LoVo (cell line): ENCODE measurements around the gene PPFIA3.

Experiments used
- DNase-seq: peaks from one replicate; pipeline ENCODE4 v3.0.0-alpha.2; 2016; ENCODE audit warnings: low spot score

The PPFIA3 gene

GRCh38 chr19:49182848-49183375, 63.6 kb downstream of the PPFIA3 start:
- DNase-seq = no peak

- no peak for DNase-seq
These were observed 66.8 kb downstream of the PPFIA3 start for GRCh38 chr19:49186108-49186507.

GRCh38 chr19:49188626-49189200, 69.4 kb downstream of the PPFIA3 start:
- no peak for DNase-seq

GRCh38 chr19:49189259-49189658, 69.9 kb downstream of the PPFIA3 start:
- DNase-seq = no peak

- no peak for DNase-seq
These were observed 71.4 kb downstream of the PPFIA3 start for GRCh38 chr19:49190781-49191180.

GRCh38 chr19:49193822-49194394, 74.6 kb downstream of the PPFIA3 start:
- DNase-seq = no peak

- no peak for DNase-seq
These were observed 75.1 kb downstream of the PPFIA3 start for GRCh38 chr19:49194408-49194807.

- DNase-seq = no peak
These were observed 77.3 kb downstream of the PPFIA3 start for GRCh38 chr19:49196527-49197240.

- no peak for DNase-seq
These were observed 81.0 kb downstream of the PPFIA3 start for GRCh38 chr19:49200238-49200862.
